Psoas muscle (tissue), 8 donors: ENCODE measurements around the gene DBP. TPM values are rescaled to one million over a fixed set of nuclear protein-coding genes. Genes with fewer than 3 reads are reported as not detected.

ENCODE experiments used
- ATAC-seq, 4 donors: fragments of 200-7000 bp; cut with Tn5 transposase; one replicate each; pipeline ENCODE4 v1.9.1; 2020; ENCODE audit warnings: moderate library complexity in 3 of 4, mild to moderate bottlenecking in 2 of 4
- DNase-seq, 2 donors: peaks; one replicate each; pipeline ENCODE4 v3.0.0-alpha.2; 2020
- H3K27ac ChIP-seq: fragments of 200-600 bp; one replicate; pipeline ENCODE4 v1.8.0; 2022
- H3K27me3 ChIP-seq, 3 donors: fragments of 200-600 bp in 1 of 3; one replicate each; pipeline versions ENCODE4 v1.6.1 to v1.8.0; 2013 to 2022; ENCODE audit warnings: low read length in 2 of 3, mild to moderate bottlenecking in 2 of 3, moderate library complexity in 1 of 3; ENCODE audit not compliant: insufficient read depth in 3 of 3
- H3K36me3 ChIP-seq, 2 donors: fragments of 200-600 bp in 1 of 2; one replicate each; pipeline versions ENCODE4 v1.6.1 to v1.8.0; 2013 to 2022; ENCODE audit warnings: low read depth in 1 of 2, mild to moderate bottlenecking in 1 of 2, moderate library complexity in 1 of 2; ENCODE audit not compliant: insufficient read depth in 1 of 2
- H3K4me1 ChIP-seq: fragments of 200-600 bp; one replicate; pipeline ENCODE4 v1.8.0; 2022
- H3K4me3 ChIP-seq: fragments of 200-600 bp; one replicate; pipeline ENCODE4 v1.8.0; 2022; ENCODE audit warnings: mild to moderate bottlenecking
- H3K9me3 ChIP-seq: fragments of 200-600 bp; one replicate; pipeline ENCODE4 v1.8.0; 2022
- WGBS, 3 donors: extraction: QIAGEN DNeasy Blood & Tissue Kit; methylation state at CpG; one replicate each; pipeline versions ENCODE4 v1.1.6 to v1.1.7; 2013; 5-methylcytosine and 5-hydroxymethylcytosine counted together
- intact Hi-C, 2 donors: fragments of 100-400 bp; cut with DNase I; formaldehyde crosslinking; loops; one replicate each; pipeline versions ENCODE4 v1.11.0 to v1.14.2; 2022
- polyA plus RNA-seq, 3 donors: library from polyadenylated mRNA; stranded (reverse); fragments of 200-250 nt; gene quantifications; one replicate each; pipeline ENCODE4 v1.2.3, GENCODE V29; 2013
- total RNA-seq, 4 donors: library from RNA; stranded (reverse); fragmentation: NEBNext Ultra II Directional in 2 of 4; extraction: Animal tissue kit (Norgen Biotek cat#: 25700) in 2 of 4; gene quantifications; one replicate each; pipeline versions ENCODE4 v1.2.1 to v1.2.4, GENCODE V29; 2021 to 2023
- TF ChIP-seq, protein P1 (sequence below): fragments of 200-600 bp; IDR thresholded peaks from one replicate; pipeline ENCODE4 v1.8.0; 2022; ENCODE audit warnings: antibody characterized with exemption
- donor health status: healthy with polysubstance abuse.
- donor health status: DM: no; HTN: no; CAD: no; lungs with moderate emphysema.
- donor health status: Bipolar disorder and iron deficiency.
- donor health status: healthy.
- donor health status: DM: yes; HTN: yes; CAD: no.
- donor health status: DM: no; HTN: no; CAD: no.
- donor health status: DM: no; HTN: no; CAD: no.
- donor health status: DM: yes; HTN: yes; CAD: no.

DBP gene
- total and polyA plus RNA-seq, 7 donors: 2.8 to 14.5 (median 5.8) TPM

DNA sequence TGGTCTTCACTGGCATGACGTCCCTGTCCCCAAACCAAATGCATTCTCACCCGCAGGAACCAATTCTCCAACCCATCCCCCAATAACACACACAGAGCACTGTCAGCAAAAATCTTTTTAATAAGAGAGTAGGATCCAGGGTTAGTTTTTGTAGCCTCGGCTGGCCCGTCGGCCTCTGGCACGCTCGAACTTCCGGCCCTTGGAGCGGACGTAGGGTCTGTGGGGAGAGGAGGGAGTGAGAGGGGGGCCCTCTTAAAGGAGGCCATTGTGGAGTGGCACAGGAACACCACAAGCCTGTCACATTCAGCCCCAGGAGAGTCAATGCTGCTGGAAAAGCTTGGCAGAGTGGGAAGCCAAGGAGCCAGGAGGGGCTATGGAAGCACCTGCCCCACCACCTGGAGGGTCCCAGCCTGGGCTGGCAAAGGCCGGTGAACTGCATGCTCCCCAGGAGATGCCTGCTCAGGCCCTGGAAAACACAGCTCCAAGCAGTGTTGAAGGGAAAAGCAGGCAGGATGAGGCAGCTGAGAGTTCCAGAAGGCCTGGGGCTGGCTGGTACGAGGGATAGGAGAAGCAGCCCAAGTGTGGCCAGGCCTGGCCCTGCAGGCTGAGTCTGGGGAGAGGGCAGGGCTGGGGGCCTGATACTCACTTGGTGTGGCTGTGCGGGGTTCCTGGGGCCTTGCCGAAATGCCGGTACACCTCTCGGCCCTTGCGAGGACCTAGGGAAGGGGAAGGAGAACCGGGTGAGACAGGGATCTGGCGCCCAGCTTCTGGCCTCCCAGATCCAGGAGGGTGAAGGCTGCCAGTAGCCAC lies 21.7 kb downstream of the DBP start:
- Histone ChIP-seq H3K4me1 (peaks cover 37% of the 10 kb centered on the region), H3K27me3 (no peaks in the 10 kb centered on the region), H3K36me3 (peaks cover 8 to 32% of the 10 kb centered on the region in 2 donors), H3K4me3 (no peak overlapping the region), H3K27ac (no peak overlapping the region), H3K9me3 (no peaks in the 10 kb centered on the region)
- 70 to 74% (median 72%) methylated on average over 19 of the region's 19 CpGs for WGBS, 3 donors
- intact Hi-C loops: no loop called here
- no peak for DNase-seq
- ATAC-seq: no peak
- TF ChIP-seq, protein P1, sequence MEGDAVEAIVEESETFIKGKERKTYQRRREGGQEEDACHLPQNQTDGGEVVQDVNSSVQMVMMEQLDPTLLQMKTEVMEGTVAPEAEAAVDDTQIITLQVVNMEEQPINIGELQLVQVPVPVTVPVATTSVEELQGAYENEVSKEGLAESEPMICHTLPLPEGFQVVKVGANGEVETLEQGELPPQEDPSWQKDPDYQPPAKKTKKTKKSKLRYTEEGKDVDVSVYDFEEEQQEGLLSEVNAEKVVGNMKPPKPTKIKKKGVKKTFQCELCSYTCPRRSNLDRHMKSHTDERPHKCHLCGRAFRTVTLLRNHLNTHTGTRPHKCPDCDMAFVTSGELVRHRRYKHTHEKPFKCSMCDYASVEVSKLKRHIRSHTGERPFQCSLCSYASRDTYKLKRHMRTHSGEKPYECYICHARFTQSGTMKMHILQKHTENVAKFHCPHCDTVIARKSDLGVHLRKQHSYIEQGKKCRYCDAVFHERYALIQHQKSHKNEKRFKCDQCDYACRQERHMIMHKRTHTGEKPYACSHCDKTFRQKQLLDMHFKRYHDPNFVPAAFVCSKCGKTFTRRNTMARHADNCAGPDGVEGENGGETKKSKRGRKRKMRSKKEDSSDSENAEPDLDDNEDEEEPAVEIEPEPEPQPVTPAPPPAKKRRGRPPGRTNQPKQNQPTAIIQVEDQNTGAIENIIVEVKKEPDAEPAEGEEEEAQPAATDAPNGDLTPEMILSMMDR: no peak

DNA sequence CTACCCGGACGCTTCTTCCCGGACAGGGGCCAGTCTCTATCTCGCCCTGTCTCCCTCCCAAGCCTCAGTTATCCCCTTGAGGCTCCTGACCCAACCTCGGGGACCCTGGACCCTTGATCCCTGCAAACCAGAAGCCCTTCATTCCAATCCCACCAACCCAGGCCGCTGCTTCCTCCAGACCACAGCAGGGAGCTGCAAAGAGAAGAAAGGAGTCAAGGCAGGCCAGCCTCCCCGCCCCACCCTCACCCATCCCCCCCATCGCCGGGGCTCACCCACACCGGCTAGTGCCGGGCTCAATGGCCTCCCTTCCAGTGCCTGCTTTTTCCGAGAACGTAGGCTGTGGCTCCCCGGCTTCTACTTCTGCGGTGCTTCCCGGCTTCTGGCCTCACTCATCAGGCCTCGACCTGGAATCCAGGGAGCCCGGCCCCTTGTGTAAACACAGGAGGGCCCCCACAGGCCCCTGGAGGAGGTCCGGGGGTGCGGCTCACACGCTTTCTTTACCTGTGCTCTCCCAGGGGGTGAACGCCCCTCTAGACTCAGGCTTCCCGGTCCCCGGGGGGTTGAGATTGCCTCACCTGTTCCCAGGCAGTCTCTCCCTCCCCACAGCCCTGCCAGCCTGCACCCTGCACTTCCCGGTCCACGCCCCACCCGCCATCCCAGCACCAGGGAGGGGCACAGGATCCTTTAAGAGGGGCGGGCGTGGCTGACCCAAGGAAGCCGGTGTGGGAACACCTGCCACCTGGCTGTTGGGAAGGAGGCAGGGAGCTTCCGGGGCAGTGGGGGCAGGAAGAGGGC lies 22.5 kb downstream of the DBP start, which contains the start of gene FAM83E:
Gene FAM83E (minus strand): TSS at position 641 of the 795 bp plus-strand sequence. CDS start 1,704 bp downstream, outside the sequence.
- no peaks in the 10 kb centered on the region for H3K27me3 ChIP-seq
- TF ChIP-seq, protein P1: no peak
- H3K4me1 ChIP-seq: peaks cover 33% of the 10 kb centered on the region
- H3K36me3 ChIP-seq: peaks cover 8 to 32% of the 10 kb centered on the region in 2 donors
- H3K27ac ChIP-seq: peak within 1 kb of the TSS; percentile 85
- peak in 1 of 2 donors; percentile 54 for DNase-seq
- ATAC-seq: no peak
- intact Hi-C loops: no loop called here
- WGBS, 3 donors: 48 to 60% (median 54%) methylated on average over 28 to 31 of the region's 31 CpGs
- no peaks in the 10 kb centered on the region for H3K9me3 ChIP-seq
- no peak within 1 kb of the TSS for H3K4me3 ChIP-seq

DNA sequence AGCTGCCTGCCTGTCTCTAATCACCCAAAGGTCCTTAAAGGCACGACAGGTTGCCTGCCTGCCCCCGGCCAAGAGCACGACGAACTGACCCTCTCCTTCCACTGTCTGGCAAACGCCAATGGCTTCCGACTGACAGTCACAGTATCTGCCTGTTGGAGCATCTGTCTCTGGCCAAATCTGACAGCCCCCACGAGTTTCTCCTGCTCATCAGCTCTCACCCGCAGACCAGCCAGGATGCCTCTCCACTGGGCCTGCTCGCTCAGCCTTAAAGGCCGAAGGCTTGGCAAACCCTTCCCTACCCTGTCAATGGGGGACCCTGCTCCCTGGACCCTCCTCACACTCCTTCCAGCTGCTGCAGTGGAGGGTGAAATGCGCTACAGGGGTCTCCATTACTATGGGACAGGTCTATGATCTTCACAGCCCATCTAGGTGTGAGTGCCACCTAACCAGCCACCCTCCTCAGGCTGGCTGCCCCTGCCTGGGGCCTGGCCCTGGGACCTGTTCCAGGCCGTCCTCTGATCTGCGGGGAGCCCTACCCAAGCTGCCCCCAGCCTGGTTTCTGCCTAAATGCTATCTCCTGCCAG lies 23.2 kb downstream of the DBP start:
- WGBS, 3 donors: 35 to 46% (median 37%) methylated on average over 13 of the region's 13 CpGs
- Histone ChIP-seq H3K4me3 (no peak overlapping the region), H3K9me3 (no peaks in the 10 kb centered on the region), H3K36me3 (peaks cover 8 to 32% of the 10 kb centered on the region in 2 donors), H3K27me3 (no peaks in the 10 kb centered on the region), H3K4me1 (peaks cover 33% of the 10 kb centered on the region), H3K27ac (peak overlapping the region; percentile 85)
- ATAC-seq (peak; percentile 0 to 2 (median 2)), DNase-seq (no peak)
- intact Hi-C loops: no loop called here
- TF ChIP-seq, protein P1: no peak

DNA sequence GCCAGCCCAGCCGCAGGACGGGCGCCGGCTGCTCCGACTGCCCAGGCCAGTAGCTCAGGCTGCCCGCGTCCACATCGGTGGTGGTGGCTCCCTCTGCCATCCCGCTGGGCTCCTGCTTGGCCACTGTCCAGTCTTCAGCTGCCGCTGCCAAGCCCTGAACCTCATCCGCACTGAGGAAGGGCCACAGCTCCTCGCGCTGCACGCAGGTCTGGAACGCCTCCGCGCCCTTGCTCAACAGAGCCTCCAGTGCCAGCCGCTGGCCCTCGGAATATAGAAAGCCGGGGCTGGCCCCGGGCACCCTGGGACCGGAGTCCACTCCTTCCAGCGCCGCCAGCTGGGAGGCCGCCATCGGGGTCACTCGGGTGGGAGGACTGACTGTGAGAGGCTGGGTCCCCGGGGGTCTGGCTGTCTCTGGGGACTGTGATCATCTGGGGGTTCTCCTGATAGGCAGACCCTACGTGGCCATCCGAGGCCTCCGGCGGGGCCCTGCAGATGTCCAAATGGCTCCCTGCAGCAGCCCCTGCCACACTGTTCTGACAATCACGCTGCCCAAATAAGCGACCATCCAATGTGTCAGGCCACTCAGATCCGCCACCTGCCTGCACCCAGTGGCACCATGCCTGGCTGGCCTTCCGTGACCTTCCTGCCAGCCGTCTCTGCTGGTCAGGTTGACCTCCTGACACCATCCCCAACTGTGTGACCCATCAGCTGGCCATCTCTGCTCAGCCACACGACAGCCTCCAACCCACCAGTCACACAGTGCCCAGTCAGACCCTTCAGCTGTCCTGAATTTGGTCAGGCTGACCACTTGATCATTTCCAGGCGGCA lies 23.9 kb downstream of the DBP start:
- 26 to 31% (median 28%) methylated on average over 38 to 39 of the region's 39 CpGs for WGBS, 3 donors
- Histone ChIP-seq H3K36me3 (peaks cover 8 to 32% of the 10 kb centered on the region in 2 donors), H3K27ac (peak overlapping the region; percentile 85), H3K4me1 (peaks cover 32% of the 10 kb centered on the region), H3K27me3 (no peaks in the 10 kb centered on the region), H3K9me3 (no peaks in the 10 kb centered on the region), H3K4me3 (peak overlapping the region; percentile 35)
- ATAC-seq: peak; percentile 77 to 83 (median 79)
- DNase-seq: peak; percentile 67 to 86
- TF ChIP-seq, protein P1: no peak
- intact Hi-C loops: no loop called here
